ENCODE results near the gene NT5C1B.

DNA sequence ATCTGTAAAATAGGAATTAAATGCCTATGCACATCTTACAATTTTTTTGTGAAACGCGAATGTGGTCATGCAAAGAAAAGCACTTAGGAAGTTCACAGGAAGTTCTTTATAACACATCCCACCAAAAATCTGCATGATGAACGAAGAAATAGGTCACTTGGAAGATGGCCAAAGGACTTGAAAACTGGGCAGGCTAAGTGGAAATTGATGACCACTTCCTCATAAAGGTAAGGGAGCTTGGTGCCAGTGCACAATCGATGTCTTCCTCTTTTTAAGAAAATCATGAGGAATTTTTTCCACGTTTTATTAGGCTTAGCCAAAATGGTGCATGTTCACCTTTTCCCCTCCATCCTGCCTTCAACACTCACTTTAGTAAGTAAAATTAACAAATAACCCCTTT, 8.2 kb upstream of the NT5C1B start:
- no peak for TF ChIP-seq EZH2 (IDR thresholded peaks at IDR 0.05; ENCODE audit: borderline replicate concordance, low read length)
- TF ChIP-seq CTCF (conservative IDR thresholded peaks at IDR 0.05 in 1 of 2, IDR thresholded peaks at IDR 0.05 in 1 of 2; ENCODE audit: extremely low read depth in 1 of 2, insufficient read depth in 1 of 2, low read depth in 1 of 2, low read length in 2 of 2) = no peak

Measured in mammary epithelial cell (primary cell).